Thyroid gland (tissue), 4 donors: ENCODE data around the gene SPECC1. TPM values are rescaled to one million over a fixed set of nuclear protein-coding genes. Genes with fewer than 3 reads are reported as not detected.
"Not testable (repeated sequence)": the region's sequence is repeated elsewhere in the genome, so short reads cannot be mapped to it uniquely, and the experiment has no call there.

Source experiments
- DNase-seq, 2 donors: peaks; one replicate each; pipeline ENCODE4 v3.0.0-alpha.2; 2019
- H3K27ac ChIP-seq, 3 donors: fragments of 200-600 bp; sonication (generic); 1 replicate in 2 of 3; 2 replicates in 1 of 3; pipeline ENCODE4 v1.5.1; 2016 to 2019; ENCODE audit warnings: mild to moderate bottlenecking in 1 of 3, moderate library complexity in 1 of 3
- H3K27me3 ChIP-seq: fragments of 200-600 bp; sonication (generic); one replicate; pipeline ENCODE4 v1.5.1; 2019
- H3K36me3 ChIP-seq, 2 donors: fragments of 200-600 bp; sonication (generic); one replicate each; pipeline ENCODE4 v1.5.1; 2016 to 2019
- H3K4me1 ChIP-seq, 2 donors: fragments of 200-600 bp; sonication (generic); one replicate each; pipeline ENCODE4 v1.5.1; 2017 to 2019
- H3K4me3 ChIP-seq, 3 donors: fragments of 200-600 bp; sonication (generic); replicated peaks in 1 of 3; 1 replicate in 2 of 3; 2 replicates in 1 of 3; pipeline ENCODE4 v1.5.1; 2016; ENCODE audit warnings: mild to moderate bottlenecking in 1 of 3
- H3K9me3 ChIP-seq: fragments of 200-600 bp; sonication (generic); one replicate; pipeline ENCODE4 v1.5.1; 2017
- CTCF ChIP-seq, 6 experiments: fragments of 200-600 bp in 3 of 6; fragments of 450-650 bp in 3 of 6; sonication (generic) in 3 of 6; IDR thresholded peaks; one replicate each; pipeline ENCODE4 v1.5.1; 2016 to 2019; ENCODE audit warnings: antibody characterized with exemption in 6 of 6, mild to moderate bottlenecking in 2 of 6, inconsistent platforms in 1 of 6, moderate library complexity in 1 of 6
- POLR2A ChIP-seq, 2 donors: fragments of 450-650 bp; IDR thresholded peaks; one replicate each; pipeline ENCODE4 v1.6.1; 2017; ENCODE audit warnings: antibody characterized with exemption in 2 of 2, mild to moderate bottlenecking in 2 of 2, moderate library complexity in 1 of 2
- WGBS, 2 donors: methylation state at CpG; one replicate each; pipeline ENCODE4 v1.1.5; 2017; 5-methylcytosine and 5-hydroxymethylcytosine counted together
- intact Hi-C: fragments of 100-400 bp; cut with DNase I; formaldehyde crosslinking; loops from one replicate; pipeline ENCODE4 v1.15.1; 2023
- total RNA-seq, 4 donors: library from RNA; depleted of rRNA; stranded (reverse); fragments of >200 nt; gene quantifications; one replicate each; pipeline ENCODE4 v1.2.3, GENCODE V29; 2016

Gene SPECC1
- total RNA-seq, 4 donors from 2014 or later = 19.8 to 41.5 (median 24.4) TPM

GRCh38 chr17:20158580-20158979 lies 149.4 kb downstream of the SPECC1 start:
- H3K4me3 ChIP-seq = no peak overlapping the region
- H3K4me1 ChIP-seq = peaks cover 5 to 7% of the 10 kb centered on the region in 2 donors
- H3K9me3 ChIP-seq = no peaks in the 10 kb centered on the region
- no peak for TF ChIP-seq CTCF (IDR thresholded peaks at IDR 0.05)
- no peak for TF ChIP-seq POLR2A (IDR thresholded peaks at IDR 0.05)
- 81 to 88% methylated on average over 5 of the region's 5 CpGs for WGBS, 2 donors
- DNase-seq = no peak
- intact Hi-C loops = no loop called here
- no peak overlapping the region for H3K27ac ChIP-seq
- H3K27me3 ChIP-seq = no peaks in the 10 kb centered on the region
- H3K36me3 ChIP-seq = no peaks in the 10 kb centered on the region

- peaks cover 5 to 7% of the 10 kb centered on the region in 2 donors for H3K4me1 ChIP-seq
- H3K9me3 ChIP-seq = no peaks in the 10 kb centered on the region
- H3K27me3 ChIP-seq = no peaks in the 10 kb centered on the region
- no peak for DNase-seq
- TF ChIP-seq CTCF (IDR thresholded peaks at IDR 0.05) (no peak), POLR2A (IDR thresholded peaks at IDR 0.05) (no peak)
- no peak overlapping the region for H3K27ac ChIP-seq
- intact Hi-C loops = no loop called here
- H3K36me3 ChIP-seq = no peaks in the 10 kb centered on the region
- H3K4me3 ChIP-seq = no peak overlapping the region
- WGBS, 2 donors = 97 to 98% methylated on average over 4 of the region's 4 CpGs
Measured at GRCh38 chr17:20159406-20160069, 150.4 kb downstream of the SPECC1 start.

- H3K9me3 ChIP-seq, H3K4me1 ChIP-seq, H3K27me3 ChIP-seq, intact Hi-C loops, H3K36me3 ChIP-seq, DNase-seq, H3K27ac ChIP-seq, H3K4me3 ChIP-seq: not testable (repeated sequence)
- 91 to 95% methylated on average over 4 of the region's 4 CpGs for WGBS, 2 donors
Measured at GRCh38 chr17:20165516-20165915, 156.4 kb downstream of the SPECC1 start.

- 86 to 90% methylated on average over 3 of the region's 3 CpGs for WGBS, 2 donors
- Histone ChIP-seq H3K9me3 (no peaks in the 10 kb centered on the region), H3K4me3 (no peak overlapping the region), H3K27ac (no peak overlapping the region), H3K4me1 (no peaks in the 10 kb centered on the region), H3K27me3 (no peaks in the 10 kb centered on the region), H3K36me3 (no peaks in the 10 kb centered on the region)
- DNase-seq = no peak
- intact Hi-C loops = no loop called here
- TF ChIP-seq POLR2A (IDR thresholded peaks at IDR 0.05) (no peak), CTCF (IDR thresholded peaks at IDR 0.05) (no peak)
Measured at GRCh38 chr17:20170085-20170484, 160.9 kb downstream of the SPECC1 start.

GRCh38 chr17:20171741-20172365 lies 162.7 kb downstream of the SPECC1 start:
- DNase-seq = no peak
- Histone ChIP-seq H3K9me3 (no peaks in the 10 kb centered on the region), H3K4me1 (no peaks in the 10 kb centered on the region), H3K4me3 (no peak overlapping the region), H3K36me3 (no peaks in the 10 kb centered on the region), H3K27me3 (no peaks in the 10 kb centered on the region), H3K27ac (no peak overlapping the region)
- intact Hi-C loops = no loop called here
- TF ChIP-seq POLR2A (IDR thresholded peaks at IDR 0.05) (no peak), CTCF (IDR thresholded peaks at IDR 0.05) (no peak)
- 95% methylated on average over 2 of the region's 2 CpGs for WGBS, 2 donors
